Subcutaneous abdominal adipose tissue (tissue), 5 donors: ENCODE results near the gene SPINT2.
A peak's percentile ranks its signal among the peaks of the same experiment; 100 is the strongest.
"Not testable (repeated sequence)": the region's sequence is repeated elsewhere in the genome, so short reads cannot be mapped to it uniquely, and the experiment has no call there.

Experiments used
- H3K27ac ChIP-seq: one replicate; pipeline ENCODE4 v1.7.0; 2013; ENCODE audit warnings: low read depth, mild to moderate bottlenecking, inconsistent platforms, low read length, moderate library complexity
- H3K27me3 ChIP-seq, 5 donors: one replicate each; pipeline ENCODE4 v1.7.0; 2013; ENCODE audit warnings: low read length in 5 of 5, inconsistent platforms in 1 of 5; ENCODE audit not compliant: control insufficient read depth in 5 of 5, insufficient read depth in 4 of 5
- H3K36me3 ChIP-seq, 5 donors: one replicate each; pipeline ENCODE4 v1.7.0; 2013; ENCODE audit warnings: low read length in 5 of 5; ENCODE audit not compliant: control insufficient read depth in 5 of 5, insufficient read depth in 5 of 5
- H3K4me1 ChIP-seq, 5 donors: one replicate each; pipeline ENCODE4 v1.7.0; 2013; ENCODE audit warnings: low read length in 5 of 5, mild to moderate bottlenecking in 3 of 5, moderate library complexity in 1 of 5; ENCODE audit not compliant: control insufficient read depth in 5 of 5, insufficient read depth in 5 of 5
- H3K4me3 ChIP-seq, 5 donors: one replicate each; pipeline ENCODE4 v1.7.0; 2013; ENCODE audit warnings: low read length in 5 of 5, low read depth in 1 of 5
- H3K9ac ChIP-seq, 5 donors: one replicate each; pipeline ENCODE4 v1.7.0; 2013; ENCODE audit warnings: low read length in 5 of 5, mild to moderate bottlenecking in 4 of 5, moderate library complexity in 3 of 5
- H3K9me3 ChIP-seq, 5 donors: one replicate each; pipeline ENCODE4 v1.7.0; 2013; ENCODE audit warnings: low read length in 5 of 5; ENCODE audit not compliant: control insufficient read depth in 5 of 5
- donor health status: healthy.
- donor health status: healthy.
- donor health status: healthy.
- donor health status: healthy.
- donor health status: healthy.

SPINT2 gene

GRCh38 chr19:38224014-38224862, 40.1 kb upstream of the SPINT2 start, which contains the start of gene DPF1:
Gene DPF1 (minus strand): TSS chr19:38224222. CDS start chr19:38224142, 80 bp downstream.
- Histone ChIP-seq H3K4me1 (peaks cover 0 to 21% (median 16%) of the 10 kb centered on the region in 5 donors), H3K36me3 (no peaks in the 10 kb centered on the region), H3K4me3 (peak within 1 kb of the TSS in 4 of 5 donors; percentile 30 to 57 (median 42)), H3K27me3 (peaks cover 42 to 68% (median 58%) of the 10 kb centered on the region in 5 donors), H3K27ac (no peak within 1 kb of the TSS), H3K9ac (peak within 1 kb of the TSS in 1 of 5 donors; percentile 23), H3K9me3 (no peaks in the 10 kb centered on the region)

GRCh38 chr19:38224863-38225218, 39.5 kb upstream of the SPINT2 start:
- Histone ChIP-seq H3K27me3 (peaks cover 37 to 70% (median 58%) of the 10 kb centered on the region in 5 donors), H3K4me1 (peaks cover 0 to 22% (median 16%) of the 10 kb centered on the region in 5 donors)
- H3K9me3 ChIP-seq, H3K36me3 ChIP-seq, H3K27ac ChIP-seq, H3K4me3 ChIP-seq, H3K9ac ChIP-seq: not testable (repeated sequence)

- Histone ChIP-seq H3K4me3 (no peak overlapping the region), H3K4me1 (peaks cover 0 to 22% (median 16%) of the 10 kb centered on the region in 5 donors), H3K9me3 (no peaks in the 10 kb centered on the region), H3K27me3 (peaks cover 36 to 69% (median 54%) of the 10 kb centered on the region in 5 donors), H3K9ac (no peak overlapping the region), H3K36me3 (no peaks in the 10 kb centered on the region), H3K27ac (no peak overlapping the region)
These were observed 36.9 kb upstream of the SPINT2 start for GRCh38 chr19:38227287-38228004.

GRCh38 chr19:38228005-38228377, 36.4 kb upstream of the SPINT2 start:
- H3K36me3 ChIP-seq = no peaks in the 10 kb centered on the region
- peaks cover 32 to 64% (median 48%) of the 10 kb centered on the region in 5 donors for H3K27me3 ChIP-seq
- H3K4me1 ChIP-seq = peaks cover 0 to 22% (median 16%) of the 10 kb centered on the region in 5 donors
- H3K4me3 ChIP-seq = no peak overlapping the region
- H3K9ac ChIP-seq = no peak overlapping the region
- H3K9me3 ChIP-seq = no peaks in the 10 kb centered on the region
- H3K27ac ChIP-seq = no peak overlapping the region

- H3K9me3 ChIP-seq = no peaks in the 10 kb centered on the region
- no peaks in the 10 kb centered on the region for H3K36me3 ChIP-seq
- H3K9ac ChIP-seq = no peak overlapping the region
- H3K27me3 ChIP-seq = peaks cover 24 to 56% (median 41%) of the 10 kb centered on the region in 5 donors
- H3K4me3 ChIP-seq = no peak overlapping the region
- H3K4me1 ChIP-seq = peaks cover 0 to 17% (median 15%) of the 10 kb centered on the region in 5 donors
- H3K27ac ChIP-seq = no peak overlapping the region
These were observed 35.6 kb upstream of the SPINT2 start for GRCh38 chr19:38228491-38229439.

GRCh38 chr19:38229585-38230073, 34.7 kb upstream of the SPINT2 start:
- Histone ChIP-seq H3K9ac (no peak overlapping the region), H3K9me3 (no peaks in the 10 kb centered on the region), H3K4me1 (peaks cover 0 to 9% (median 8%) of the 10 kb centered on the region in 5 donors), H3K27ac (no peak overlapping the region), H3K36me3 (no peaks in the 10 kb centered on the region), H3K27me3 (peaks cover 21 to 49% (median 35%) of the 10 kb centered on the region in 5 donors), H3K4me3 (no peak overlapping the region)

GRCh38 chr19:38230506-38231133, 33.8 kb upstream of the SPINT2 start:
- not testable (repeated sequence) for H3K4me3 ChIP-seq, H3K9ac ChIP-seq, H3K27ac ChIP-seq, H3K36me3 ChIP-seq, H3K9me3 ChIP-seq, H3K4me1 ChIP-seq
- peaks cover 19 to 41% (median 29%) of the 10 kb centered on the region in 5 donors for H3K27me3 ChIP-seq

- Histone ChIP-seq H3K27me3 (peaks cover 17 to 33% (median 22%) of the 10 kb centered on the region in 5 donors), H3K4me3 (no peak overlapping the region), H3K36me3 (no peaks in the 10 kb centered on the region), H3K9ac (no peak overlapping the region), H3K4me1 (peaks cover 0 to 9% (median 8%) of the 10 kb centered on the region in 5 donors), H3K9me3 (no peaks in the 10 kb centered on the region), H3K27ac (no peak overlapping the region)
These were observed 32.5 kb upstream of the SPINT2 start for GRCh38 chr19:38231918-38232317.

- Histone ChIP-seq H3K27me3 (peaks cover 6 to 20% (median 8%) of the 10 kb centered on the region in 5 donors), H3K36me3 (no peaks in the 10 kb centered on the region), H3K9ac (no peak overlapping the region), H3K4me3 (no peak overlapping the region), H3K9me3 (no peaks in the 10 kb centered on the region), H3K4me1 (peaks cover 0 to 5% (median 4%) of the 10 kb centered on the region in 5 donors), H3K27ac (no peak overlapping the region)
These were observed 30.6 kb upstream of the SPINT2 start for GRCh38 chr19:38233740-38234251.
